Right renal pelvis (tissue), 4 donors: ENCODE data around the gene MDGA2. TPM values are rescaled to one million over a fixed set of nuclear protein-coding genes. Genes with fewer than 3 reads are reported as not detected.
"Not testable (repeated sequence)": the region's sequence is repeated elsewhere in the genome, so short reads cannot be mapped to it uniquely, and the experiment has no call there.

Source experiments
- DNase-seq, 4 donors: peaks; one replicate each; pipeline ENCODE4 v3.0.0-alpha.2; 2013; ENCODE audit warnings: low read depth in 4 of 4, low spot score in 3 of 4, missing footprints in 1 of 4
- polyA plus RNA-seq, 4 donors: library from polyadenylated mRNA; unstranded; fragments of 120-200 nt; gene quantifications; one replicate each; pipeline ENCODE4 v1.2.1, GENCODE V29; 2013; ENCODE audit not compliant: insufficient read length in 4 of 4

Gene MDGA2
- polyA plus RNA-seq, 4 donors: 1.8 to 2.4 (median 2.1) TPM

GRCh38 chr14:47179906-47180305 lies 495.5 kb downstream of the MDGA2 start:
- no peak for DNase-seq

GRCh38 chr14:47171896-47172295 lies 503.5 kb downstream of the MDGA2 start:
- not testable (repeated sequence) for DNase-seq

- peak in 2 of 4 donors; percentile 28 to 30 for DNase-seq
Observed at GRCh38 chr14:47167402-47167801, 508.0 kb downstream of the MDGA2 start.

- no peak for DNase-seq
Observed at GRCh38 chr14:47155395-47155794, 520.0 kb downstream of the MDGA2 start.

GRCh38 chr14:47154276-47154797 lies 521.1 kb downstream of the MDGA2 start:
- DNase-seq: no peak

GRCh38 chr14:47153746-47154145 lies 521.7 kb downstream of the MDGA2 start:
- DNase-seq: peak in 2 of 4 donors; percentile 5 to 22

- no peak for DNase-seq
Observed at GRCh38 chr14:47150267-47150666, 525.1 kb downstream of the MDGA2 start.

- DNase-seq: no peak
Observed at GRCh38 chr14:47149326-47149725, 526.1 kb downstream of the MDGA2 start.

- no peak for DNase-seq
Observed at GRCh38 chr14:47148686-47149085, 526.7 kb downstream of the MDGA2 start.

- DNase-seq: no peak
Observed at GRCh38 chr14:47120645-47121044, 554.8 kb downstream of the MDGA2 start.

- DNase-seq: no peak
Observed at GRCh38 chr14:47103771-47104170, 571.6 kb downstream of the MDGA2 start.

GRCh38 chr14:47102472-47102871 lies 572.9 kb downstream of the MDGA2 start:
- DNase-seq: no peak

GRCh38 chr14:47085678-47086077 lies 589.7 kb downstream of the MDGA2 start:
- no peak for DNase-seq

GRCh38 chr14:47065326-47065725 lies 610.1 kb downstream of the MDGA2 start:
- no peak for DNase-seq

GRCh38 chr14:47060050-47060449 lies 615.4 kb downstream of the MDGA2 start:
- DNase-seq: no peak

- DNase-seq: no peak
Observed at GRCh38 chr14:47057364-47057763, 618.0 kb downstream of the MDGA2 start.

GRCh38 chr14:47044841-47045240 lies 630.6 kb downstream of the MDGA2 start:
- peak in 3 of 4 donors; percentile 7 to 19 (median 14) for DNase-seq

GRCh38 chr14:47040550-47040949 lies 634.9 kb downstream of the MDGA2 start:
- DNase-seq: peak in 3 of 4 donors; percentile 9 to 29 (median 22)

- no peak for DNase-seq
Observed at GRCh38 chr14:47039336-47039735, 636.1 kb downstream of the MDGA2 start.

- DNase-seq: no peak
Observed at GRCh38 chr14:47022721-47023120, 652.7 kb downstream of the MDGA2 start.

GRCh38 chr14:47020500-47020899 lies 654.9 kb downstream of the MDGA2 start:
- no peak for DNase-seq

- DNase-seq: no peak
Observed at GRCh38 chr14:47012533-47013280, 662.7 kb downstream of the MDGA2 start.
